HepG2 (cell line): ENCODE measurements around the gene ABCA4. TPM values are rescaled to one million over a fixed set of nuclear protein-coding genes. Genes with fewer than 3 reads are reported as not detected.

ENCODE experiments used
- ATAC-seq: fragments of 200-7000 bp; cut with Tn5 transposase; 3 replicates; pipeline ENCODE4 v1.9.1; 2020; ENCODE audit warnings: mild to moderate bottlenecking, moderate library complexity
- BruUV-seq: library from RNA; stranded (reverse); fragments of 400-500 nt; replicated peaks from 2 replicates; lab custom pipeline; 2021; lab: Mats Ljungman, UMichigan
- CTCF ChIA-PET: fragments of 300-600 bp; formaldehyde crosslinking; extraction: SDS; loops from one replicate; lab custom pipeline; 2021; ENCODE audit warnings: low total read pairs, inconsistent platforms, low intra/inter-chr PET ratio; lab: Yijun Ruan, JAX
- POLR2A ChIA-PET: fragments of 350-600 bp; sonication (Branson Sonifier 250); formaldehyde crosslinking; loops from one replicate; lab custom pipeline; 2020; ENCODE audit warnings: antibody characterized with exemption, inconsistent platforms; lab: Yijun Ruan, JAX
- DNase-seq: peaks from one replicate; pipeline ENCODE4 v3.0.0-alpha.2; 2015; ENCODE audit warnings: low spot score
- FAIRE-seq: peaks from 3 replicates; lab custom pipeline; 2011; peaks lifted over from hg19 to GRCh38; lab: Jason Lieb, UNC
- H2AFZ ChIP-seq: one replicate; pipeline ENCODE4 v1.6.1; 2011; ENCODE audit warnings: low read length, inconsistent platforms
- H3K27ac ChIP-seq: fragments of 300-600 bp; 3 replicates; pipeline ENCODE4 v1.8.0; 2011; ENCODE audit warnings: mixed run types, mild to moderate bottlenecking, mixed read lengths, low read length, inconsistent platforms; ENCODE audit not compliant: insufficient read depth; ENCODE audit errors: extremely low read length
- H3K27me3 ChIP-seq, 2 experiments: fragments of 200-600 bp in 1 of 2; 2 replicates in 1 of 2; 3 replicates in 1 of 2; pipeline versions ENCODE4 v1.6.0 to v1.8.0; 2011; ENCODE audit warnings: low read length in 2 of 2, mild to moderate bottlenecking in 2 of 2, moderate library complexity in 2 of 2, inconsistent platforms in 1 of 2; ENCODE audit not compliant: insufficient read depth in 2 of 2, control insufficient read depth in 1 of 2
- H3K36me3 ChIP-seq, 2 experiments: fragments of 200-600 bp in 1 of 2; replicated peaks in 1 of 2; 2 replicates in 1 of 2; 3 replicates in 1 of 2; pipeline versions ENCODE4 v1.5.1 to v1.8.0; 2011; ENCODE audit warnings: low read length in 2 of 2, inconsistent platforms in 1 of 2; ENCODE audit not compliant: insufficient read depth in 2 of 2, control insufficient read depth in 1 of 2
- H3K4me1 ChIP-seq: 2 replicates; pipeline ENCODE4 v1.5.1; 2012; ENCODE audit warnings: low read length, inconsistent platforms; ENCODE audit not compliant: insufficient read depth
- H3K4me2 ChIP-seq: 2 replicates; pipeline ENCODE4 v1.6.0; 2011; ENCODE audit warnings: low read depth, low read length, inconsistent platforms
- H3K4me3 ChIP-seq, 3 experiments: fragments of 200-600 bp in 1 of 3; sonication (generic), shearing (Covaris generic) in 1 of 3; replicated peaks in 1 of 3; 2 replicates each; pipeline ENCODE4 v1.5.1; 2011 to 2016; ENCODE audit warnings: low read length in 3 of 3, inconsistent platforms in 2 of 3, low read depth in 2 of 3, mild to moderate bottlenecking in 2 of 3, control low read depth in 1 of 3, mixed read lengths in 1 of 3; ENCODE audit not compliant: insufficient read depth in 1 of 3
- H3K79me2 ChIP-seq: one replicate; pipeline ENCODE4 v1.6.1; 2011; ENCODE audit warnings: low read length, inconsistent platforms; ENCODE audit not compliant: insufficient read depth
- H3K9ac ChIP-seq: 2 replicates; pipeline ENCODE4 v1.6.0; 2011; ENCODE audit warnings: mild to moderate bottlenecking, low read depth, low read length, inconsistent platforms; ENCODE audit not compliant: insufficient read depth
- H3K9me3 ChIP-seq: 2 replicates; pipeline ENCODE4 v1.5.1; 2012; ENCODE audit warnings: mild to moderate bottlenecking, low read length
- H4K20me1 ChIP-seq: 2 replicates; pipeline ENCODE4 v1.6.0; 2011; ENCODE audit warnings: inconsistent platforms, mild to moderate bottlenecking, low read length, moderate library complexity; ENCODE audit not compliant: insufficient read depth
- ARID5B ChIP-seq: IDR thresholded peaks from 2 replicates; pipeline ENCODE4 v1.4.0; 2020; ENCODE audit warnings: mild to moderate bottlenecking, missing genetic modification reagents
- MAX ChIP-seq: IDR thresholded peaks from 2 replicates; pipeline ENCODE4 v1.6.1; 2012; ENCODE audit warnings: inconsistent platforms
- POGK ChIP-seq: sonication (generic); formaldehyde crosslinking; conservative IDR thresholded peaks from 2 replicates; pipeline ENCODE4 v1.8.0; 2022; ENCODE audit warnings: mild to moderate bottlenecking, moderate library complexity, missing genetic modification reagents
- TEAD3 ChIP-seq: optimal IDR thresholded peaks from 2 replicates; pipeline ENCODE3; 2016; ENCODE audit warnings: borderline replicate concordance
- ZNF512B ChIP-seq: sonication (generic); formaldehyde crosslinking; IDR thresholded peaks from 2 replicates; pipeline ENCODE4 v1.5.1; 2020; ENCODE audit warnings: missing genetic modification reagents, mild to moderate bottlenecking, borderline replicate concordance
- ZNF878 ChIP-seq: sonication (generic); formaldehyde crosslinking; IDR thresholded peaks from 2 replicates; pipeline ENCODE4 v1.8.1; 2023; ENCODE audit warnings: mild to moderate bottlenecking, missing genetic modification reagents, moderate library complexity
- WGBS: methylation state at CpG from one replicate; pipeline ENCODE4 v1.1.6; 2017; ENCODE audit warnings: low lambda C conversion rate; 5-methylcytosine and 5-hydroxymethylcytosine counted together
- in situ Hi-C: cut with HindIII; loops from 2 replicates; pipeline ENCODE4 v1.10.0; 2017; ENCODE audit warnings: low pct_unique_long_range_greater_than_20kb; ENCODE audit not compliant: extremely low pct_ligation_motif_present
- intact Hi-C: fragments of 100-400 bp; cut with micrococcal nuclease; formaldehyde crosslinking; loops from one replicate; pipeline ENCODE4 v1.10.0; 2022; ENCODE audit not compliant: unreplicated experiment
- polyA plus RNA-seq, 8 experiments: library from polyadenylated mRNA; depleted of rRNA in 3 of 8; stranded (reverse) in 7 of 8; unstranded in 1 of 8; fragments of >200 nt; fragmentation: Illumina TruSeq in 4 of 8; extraction: Trizol in 4 of 8; gene quantifications; 2 replicates each; pipeline versions ENCODE4 v1.2.1 to v1.2.3, GENCODE V29; 2011 to 2016; ENCODE audit warnings: low read depth in 4 of 8, missing spikeins in 1 of 8, mixed read lengths in 1 of 8; ENCODE audit not compliant: insufficient read depth in 1 of 8
- total RNA-seq, 5 experiments: library from RNA; depleted of rRNA; stranded (reverse); fragments of >200 nt; fragmentation: Illumina TruSeq; extraction: Trizol; gene quantifications; 2 replicates each; pipeline ENCODE4 v1.2.3, GENCODE V29; 2016; ENCODE audit warnings: low read depth in 1 of 5

ABCA4 gene
- total and polyA plus RNA-seq, 2 of the 13 experiments (the other 11 are each of a cell fraction or from before 2014, with no cell fraction given): 0.24 to 0.67 TPM

GRCh38 chr1:94090761-94091160, 30.2 kb downstream of the ABCA4 start:
- H3K9ac ChIP-seq: no peak overlapping the region
- CTCF ChIA-PET: no interaction called here
- no peaks in the 10 kb centered on the region for H4K20me1 ChIP-seq
- no peak overlapping the region for H3K4me2 ChIP-seq
- no peak for TF ChIP-seq POGK (CRISPR knock-in tag)
- no peak for TF ChIP-seq MAX
- no peak for TF ChIP-seq ZNF512B (CRISPR knock-in tag)
- TF ChIP-seq ZNF878: no peak
- no peak for TF ChIP-seq ARID5B (CRISPR knock-in tag)
- TF ChIP-seq TEAD3: no peak
- BruUV-seq: no TSS peak
- FAIRE-seq: no peak
- no peaks in the 10 kb centered on the region for H3K9me3 ChIP-seq
- no peak for DNase-seq
- in situ Hi-C loops (no loop called here), intact Hi-C loops (no loop called here)
- H3K27me3 ChIP-seq: peaks cover 0 to 7% of the 10 kb centered on the region in 2 experiments; a peak in 3 of 5 replicates
- H3K4me1 ChIP-seq: peaks cover 28% of the 10 kb centered on the region
- H3K36me3 ChIP-seq: no peaks in the 10 kb centered on the region
- no peaks in the 10 kb centered on the region for H3K79me2 ChIP-seq
- no peak overlapping the region for H2AFZ ChIP-seq
- POLR2A ChIA-PET: no interaction called here
- no peak overlapping the region for H3K27ac ChIP-seq
- no peak for ATAC-seq
- H3K4me3 ChIP-seq: no peak overlapping the region
- WGBS: 5% methylated on average over 3 of the region's 3 CpGs
